Measurements from ENCODE around the gene PHLPP2. TPM values are rescaled to one million over a fixed set of nuclear protein-coding genes. Genes with fewer than 3 reads are reported as not detected.

Gene PHLPP2
- total and polyA plus RNA-seq, 4 experiments from 2014 or later, result 1.3 to 10.5 (median 6.2) TPM

GRCh38 chr16:71635632-71636031 is 88.9 kb downstream of the PHLPP2 start:
- intact Hi-C loops (cut with micrococcal nuclease), result no loop called here
- no peak for DNase-seq
- H3K9me3 Mint-ChIP-seq, result no peaks in the 10 kb centered on the region

DNA sequence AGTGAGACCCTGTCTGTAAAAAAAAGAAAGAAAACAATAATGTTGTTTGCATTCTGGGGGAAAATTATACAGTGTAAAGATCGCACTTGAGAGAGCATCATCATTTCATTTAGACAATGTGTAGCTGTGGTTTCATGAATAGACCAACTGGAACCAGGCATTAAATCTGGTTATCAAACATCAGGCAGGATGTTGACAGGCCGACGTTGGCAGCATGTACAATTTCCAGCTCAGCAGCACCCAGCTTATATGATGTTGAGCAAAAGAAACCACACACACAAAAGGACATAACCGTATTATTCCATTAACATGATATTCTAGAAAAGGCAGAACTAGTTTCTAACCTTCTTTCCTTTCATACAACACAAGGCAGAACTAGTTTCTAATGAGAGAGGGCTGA is 92.7 kb downstream of the PHLPP2 start:
- no peak overlapping the region for H3K27ac Mint-ChIP-seq
- ChIA-PET CTCF (ENCODE audit: partially characterized antibody) (no interaction called here), POLR2A (ENCODE audit: partially characterized antibody) (interaction anchor here (0.7 kb wide), 1 partner anchor 67 kb away, joined by 3 read pairs; no protein-coding TSS in a partner anchor)
- H3K4me3 Mint-ChIP-seq, result no peak overlapping the region
- H3K36me3 Mint-ChIP-seq, result no peaks in the 10 kb centered on the region
- H3K4me1 Mint-ChIP-seq, result no peaks in the 10 kb centered on the region
- intact Hi-C loops (cut with micrococcal nuclease), result no loop called here
- Histone ChIP-seq H3K9me3 (ENCODE audit: control insufficient read depth in 1 of 2, low read length in 2 of 2) (no peaks in the 10 kb centered on the region), H3K27ac (ENCODE audit: low read depth, low read length) (no peak overlapping the region), H3K4me3 (ENCODE audit: low read length in 2 of 2) (no peak overlapping the region), H3K36me3 (ENCODE audit: insufficient read depth, low read length) (no peaks in the 10 kb centered on the region), H3K27me3 (ENCODE audit: insufficient read depth, low read length) (no peaks in the 10 kb centered on the region), H3K4me1 (ENCODE audit: insufficient read depth, low read length) (peaks cover 1% of the 10 kb centered on the region)
- peaks cover 5 to 9% of the 10 kb centered on the region in 2 donors for H3K27me3 Mint-ChIP-seq
- peaks cover 0 to 2% (median 0%) of the 10 kb centered on the region in 8 donors for H3K9me3 Mint-ChIP-seq
- DNase-seq, result no peak

More at GRCh38 chr16:71635632-71636031, 88.9 kb downstream of the PHLPP2 start:
- Histone ChIP-seq H3K9me3 (ENCODE audit: control insufficient read depth in 1 of 2, low read length in 2 of 2) (no peaks in the 10 kb centered on the region), H3K4me3 (ENCODE audit: low read length in 2 of 2) (no peak overlapping the region), H3K36me3 (ENCODE audit: insufficient read depth, low read length) (no peaks in the 10 kb centered on the region), H3K27me3 (ENCODE audit: insufficient read depth, low read length) (no peaks in the 10 kb centered on the region), H3K4me1 (ENCODE audit: insufficient read depth, low read length) (no peaks in the 10 kb centered on the region), H3K27ac (ENCODE audit: low read depth, low read length) (no peak overlapping the region)
- Mint-ChIP-seq H3K36me3 (peaks cover 8 to 12% of the 10 kb centered on the region in 2 donors), H3K27ac (no peak overlapping the region), H3K4me1 (no peaks in the 10 kb centered on the region), H3K27me3 (no peaks in the 10 kb centered on the region), H3K4me3 (peak overlapping the region in 1 of 8 donors; percentile 37)
- ChIA-PET POLR2A (ENCODE audit: partially characterized antibody) (no interaction called here), CTCF (ENCODE audit: partially characterized antibody) (no interaction called here)

DNA sequence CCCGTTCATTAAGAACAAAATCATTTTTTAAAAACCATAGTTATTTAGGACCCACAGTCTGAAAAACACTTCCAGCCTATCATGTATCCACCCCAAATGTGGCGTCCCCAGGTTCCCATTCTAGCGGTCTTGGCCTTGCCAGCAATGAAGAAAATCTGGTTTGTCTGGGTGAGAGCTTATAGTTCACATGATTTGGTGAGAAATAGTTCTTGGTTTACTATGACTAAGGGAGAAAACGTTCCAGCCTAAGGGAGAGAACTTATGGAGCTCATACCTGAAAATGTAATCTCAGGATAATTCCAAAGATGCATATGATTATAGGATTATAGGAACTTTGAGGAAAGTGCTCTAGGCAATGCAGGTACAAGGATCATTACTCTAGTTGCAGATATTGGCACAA is 93.7 kb downstream of the PHLPP2 start:
- no peak for DNase-seq
- H3K27me3 Mint-ChIP-seq, result peaks cover 5 to 10% of the 10 kb centered on the region in 2 donors
- Histone ChIP-seq H3K9me3 (ENCODE audit: control insufficient read depth in 1 of 2, low read length in 2 of 2) (no peaks in the 10 kb centered on the region), H3K36me3 (ENCODE audit: insufficient read depth, low read length) (no peaks in the 10 kb centered on the region), H3K4me3 (ENCODE audit: low read length in 2 of 2) (no peak overlapping the region), H3K27me3 (ENCODE audit: insufficient read depth, low read length) (no peaks in the 10 kb centered on the region), H3K4me1 (ENCODE audit: insufficient read depth, low read length) (peaks cover 6% of the 10 kb centered on the region), H3K27ac (ENCODE audit: low read depth, low read length) (no peak overlapping the region)
- peaks cover 0 to 2% (median 0%) of the 10 kb centered on the region in 8 donors for H3K9me3 Mint-ChIP-seq
- CTCF ChIA-PET (ENCODE audit: partially characterized antibody), result interaction anchor here (1.2 kb wide), 1 partner anchor 20 kb away, joined by 3 read pairs; no protein-coding TSS in a partner anchor
- H3K36me3 Mint-ChIP-seq, result no peaks in the 10 kb centered on the region
- intact Hi-C loops (cut with micrococcal nuclease), result no loop called here
- peaks cover 0 to 2% (median 0%) of the 10 kb centered on the region in 4 donors for H3K4me1 Mint-ChIP-seq
- H3K27ac Mint-ChIP-seq, result no peak overlapping the region
- no peak overlapping the region for H3K4me3 Mint-ChIP-seq
- POLR2A ChIA-PET (ENCODE audit: partially characterized antibody), result no interaction called here

- Mint-ChIP-seq H3K4me1 (peaks cover 0 to 2% (median under 1%) of the 10 kb centered on the region in 4 donors), H3K4me3 (no peak overlapping the region), H3K9me3 (peaks cover 0 to 2% (median 0%) of the 10 kb centered on the region in 8 donors), H3K27ac (peak overlapping the region in 1 of 7 donors; percentile 61), H3K36me3 (no peaks in the 10 kb centered on the region), H3K27me3 (peaks cover 6 to 10% of the 10 kb centered on the region in 2 donors)
- intact Hi-C loops (cut with micrococcal nuclease), result no loop called here
- Histone ChIP-seq H3K4me3 (ENCODE audit: low read length in 2 of 2) (no peak overlapping the region), H3K36me3 (ENCODE audit: insufficient read depth, low read length) (no peaks in the 10 kb centered on the region), H3K27me3 (ENCODE audit: insufficient read depth, low read length) (no peaks in the 10 kb centered on the region), H3K9me3 (ENCODE audit: control insufficient read depth in 1 of 2, low read length in 2 of 2) (no peaks in the 10 kb centered on the region), H3K4me1 (ENCODE audit: insufficient read depth, low read length) (peaks cover 9% of the 10 kb centered on the region), H3K27ac (ENCODE audit: low read depth, low read length) (no peak overlapping the region)
- CTCF ChIA-PET (ENCODE audit: partially characterized antibody), result interaction anchor here (0.7 kb wide), 1 partner anchor 18 kb away, joined by 3 read pairs; no protein-coding TSS in a partner anchor
- POLR2A ChIA-PET (ENCODE audit: partially characterized antibody), result no interaction called here
- no peak for DNase-seq
Observed at GRCh38 chr16:71629278-71630016, 95.1 kb downstream of the PHLPP2 start.

DNA sequence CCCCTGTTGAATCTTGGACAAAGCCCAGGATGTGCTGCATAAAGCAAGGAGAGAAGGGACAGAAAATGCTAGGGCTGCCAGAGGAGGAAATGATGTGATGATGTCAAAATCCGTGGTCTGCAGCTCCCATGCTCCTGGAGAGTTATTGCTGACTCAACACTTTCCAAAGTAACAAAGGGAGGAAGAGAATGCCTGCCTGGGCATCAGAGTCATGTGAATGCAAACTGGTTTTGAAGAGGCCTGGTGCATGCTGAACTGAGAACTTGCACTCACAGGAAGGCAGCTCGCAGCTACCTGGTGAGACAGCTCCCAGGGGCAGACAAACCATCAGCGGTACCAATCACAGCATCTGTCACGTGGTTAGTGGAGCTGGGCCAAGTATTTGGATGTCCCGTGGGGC is 95.7 kb downstream of the PHLPP2 start:
- Mint-ChIP-seq H3K9me3 (peaks cover 0 to 2% (median 0%) of the 10 kb centered on the region in 8 donors), H3K4me3 (no peak overlapping the region), H3K36me3 (no peaks in the 10 kb centered on the region), H3K4me1 (peaks cover 0 to 2% (median under 1%) of the 10 kb centered on the region in 4 donors), H3K27me3 (peaks cover 6 to 10% of the 10 kb centered on the region in 2 donors), H3K27ac (no peak overlapping the region)
- CTCF ChIA-PET (ENCODE audit: partially characterized antibody), result interaction anchor here (1.4 kb wide), 1 partner anchor 17 kb away, joined by 4 read pairs; no protein-coding TSS in a partner anchor
- DNase-seq, result no peak
- no peak overlapping the region for H3K4me3 ChIP-seq (ENCODE audit: low read length in 2 of 2)
- no peaks in the 10 kb centered on the region for H3K9me3 ChIP-seq (ENCODE audit: control insufficient read depth in 1 of 2, low read length in 2 of 2)
- peaks cover 9% of the 10 kb centered on the region for H3K4me1 ChIP-seq (ENCODE audit: insufficient read depth, low read length)
- POLR2A ChIA-PET (ENCODE audit: partially characterized antibody), result no interaction called here
- H3K27ac ChIP-seq (ENCODE audit: low read depth, low read length), result no peak overlapping the region
- H3K36me3 ChIP-seq (ENCODE audit: insufficient read depth, low read length), result no peaks in the 10 kb centered on the region
- intact Hi-C loops (cut with micrococcal nuclease), result no loop called here
- H3K27me3 ChIP-seq (ENCODE audit: insufficient read depth, low read length), result no peaks in the 10 kb centered on the region

DNA sequence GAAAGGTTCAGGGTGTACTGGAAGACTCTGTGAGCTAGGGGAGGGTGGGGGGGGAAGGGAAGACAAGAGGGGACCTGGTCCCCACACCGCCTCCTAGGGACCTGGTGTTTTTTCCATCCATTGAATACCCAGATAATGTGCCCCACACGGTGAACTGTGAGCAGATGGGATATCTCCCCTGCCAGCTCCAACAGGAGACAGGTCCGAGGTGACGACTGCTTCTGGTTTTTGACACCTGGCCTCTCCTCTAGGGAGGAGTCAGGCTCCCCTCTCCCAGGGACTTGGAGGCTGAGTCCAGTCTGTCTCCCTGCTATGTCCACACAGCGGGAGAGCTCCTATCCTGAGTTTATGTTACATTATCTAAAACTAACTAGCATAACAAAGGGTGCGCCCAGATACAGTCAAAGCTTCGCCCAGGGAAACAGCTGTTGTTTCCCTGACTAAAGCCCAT is 96.7 kb downstream of the PHLPP2 start:
- Mint-ChIP-seq H3K9me3 (peaks cover 0 to 2% (median 0%) of the 10 kb centered on the region in 8 donors), H3K27me3 (peaks cover 6 to 10% of the 10 kb centered on the region in 2 donors), H3K27ac (no peak overlapping the region), H3K4me1 (peaks cover 0 to 2% (median under 1%) of the 10 kb centered on the region in 4 donors), H3K36me3 (no peaks in the 10 kb centered on the region), H3K4me3 (peak overlapping the region in 2 of 8 donors; percentile 12 to 25)
- Histone ChIP-seq H3K9me3 (ENCODE audit: control insufficient read depth in 1 of 2, low read length in 2 of 2) (no peaks in the 10 kb centered on the region), H3K36me3 (ENCODE audit: insufficient read depth, low read length) (no peaks in the 10 kb centered on the region), H3K4me1 (ENCODE audit: insufficient read depth, low read length) (peaks cover 9% of the 10 kb centered on the region), H3K27ac (ENCODE audit: low read depth, low read length) (no peak overlapping the region), H3K4me3 (ENCODE audit: low read length in 2 of 2) (no peak overlapping the region), H3K27me3 (ENCODE audit: insufficient read depth, low read length) (no peaks in the 10 kb centered on the region)
- ChIA-PET POLR2A (ENCODE audit: partially characterized antibody) (no interaction called here), CTCF (ENCODE audit: partially characterized antibody) (interaction anchor here (1.4 kb wide), 1 partner anchor 16 kb away, joined by 4 read pairs; no protein-coding TSS in a partner anchor)
- intact Hi-C loops (cut with micrococcal nuclease), result no loop called here
- DNase-seq, result no peak

DNA sequence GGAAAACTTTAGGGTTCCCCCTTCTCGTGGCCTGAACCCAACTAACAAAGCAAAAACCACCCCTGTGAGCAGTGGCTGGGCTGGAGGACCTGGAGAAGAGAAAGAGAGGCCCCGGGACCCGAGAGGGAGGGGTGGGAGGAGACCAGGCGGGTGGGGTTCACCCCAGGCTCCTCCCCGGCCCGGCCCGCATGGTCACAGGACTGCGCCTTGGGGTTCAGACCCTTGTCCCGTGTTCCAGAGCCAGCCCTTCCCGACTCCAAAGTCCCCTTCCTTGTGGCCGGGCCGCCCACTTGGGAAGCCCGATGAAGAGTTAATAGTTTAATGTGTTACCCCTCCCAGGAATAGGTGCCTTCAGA is 97.7 kb downstream of the PHLPP2 start:
- no peaks in the 10 kb centered on the region for H3K36me3 ChIP-seq (ENCODE audit: insufficient read depth, low read length)
- no peaks in the 10 kb centered on the region for H3K27me3 ChIP-seq (ENCODE audit: insufficient read depth, low read length)
- no peak overlapping the region for H3K4me3 ChIP-seq (ENCODE audit: low read length in 2 of 2)
- no peak for DNase-seq
- Mint-ChIP-seq H3K27ac (no peak overlapping the region), H3K36me3 (no peaks in the 10 kb centered on the region), H3K27me3 (peaks cover 6 to 10% of the 10 kb centered on the region in 2 donors), H3K4me1 (peaks cover 7 to 9% (median 8%) of the 10 kb centered on the region in 4 donors), H3K4me3 (peak overlapping the region in 6 of 8 donors; percentile 9 to 61 (median 54)), H3K9me3 (peaks cover 0 to 3% (median 0%) of the 10 kb centered on the region in 8 donors)
- intact Hi-C loops (cut with micrococcal nuclease), result no loop called here
- CTCF ChIA-PET (ENCODE audit: partially characterized antibody), result interaction anchor here (0.7 kb wide), 1 partner anchor 936 kb away, joined by 3 read pairs; no protein-coding TSS in a partner anchor
- POLR2A ChIA-PET (ENCODE audit: partially characterized antibody), result no interaction called here
- H3K4me1 ChIP-seq (ENCODE audit: insufficient read depth, low read length), result peaks cover 18% of the 10 kb centered on the region
- no peak overlapping the region for H3K27ac ChIP-seq (ENCODE audit: low read depth, low read length)
- no peaks in the 10 kb centered on the region for H3K9me3 ChIP-seq (ENCODE audit: control insufficient read depth in 1 of 2, low read length in 2 of 2)
